ENCODE measurements around the gene YJEFN3.

YJEFN3 gene

GRCh38 chr19:19515642-19516519, 12.8 kb upstream of the YJEFN3 start, which contains the start of gene NDUFA13:
NDUFA13 (plus strand) TSS chr19:19516225; CDS start chr19:19516239, 14 bp downstream.
- H2AFZ ChIP-seq (ENCODE audit: low read depth, low read length, severe bottlenecking) = peak within 1 kb of the TSS; percentile 50
- H3K4me3 ChIP-seq (ENCODE audit: insufficient read depth, low read length, poor library complexity, severe bottlenecking) = peak within 1 kb of the TSS; percentile 61
- H3K27me3 ChIP-seq (ENCODE audit: low read length) = no peaks in the 10 kb centered on the region
- H3K9ac ChIP-seq (ENCODE audit: low read length) = peak within 1 kb of the TSS; percentile 67
- peak within 1 kb of the TSS; percentile 65 for H3K27ac ChIP-seq (ENCODE audit: low read depth, low read length)
- peaks cover 48% of the 10 kb centered on the region for H3K79me2 ChIP-seq (ENCODE audit: insufficient read depth, low read length)
- peaks cover 18% of the 10 kb centered on the region for H3F3A ChIP-seq (ENCODE audit: insufficient read depth)
- 0 out of 2 replicates have a peak, but pooled peaks cover 7% of the 10 kb centered on the region for H3K36me3 ChIP-seq (ENCODE audit: low read length)
- H3K9me3 ChIP-seq (ENCODE audit: insufficient read depth, low read length) = no peaks in the 10 kb centered on the region
- TF ChIP-seq CTCF (IDR thresholded peaks at IDR 0.05; ENCODE audit: insufficient read depth, low read length, poor library complexity, severe bottlenecking) = no peak
- no peak for TF ChIP-seq EZH2phosphoT487 (conservative IDR thresholded peaks at IDR 0.05; ENCODE audit: low read length)
- H3K4me2 ChIP-seq (ENCODE audit: low read depth, low read length, poor library complexity, severe bottlenecking) = peak within 1 kb of the TSS; percentile 62
- H4K20me1 ChIP-seq (ENCODE audit: low read depth, low read length) = no peaks in the 10 kb centered on the region
- H3K9me2 ChIP-seq (replicated peaks; ENCODE audit: insufficient read depth, low read length) = no peaks in the 10 kb centered on the region

- H3K9ac ChIP-seq (ENCODE audit: low read length) = peak overlapping the region; percentile 67
These were observed 11.5 kb upstream of the YJEFN3 start for GRCh38 chr19:19517235-19517619.

GRCh38 chr19:19520989-19521388, 7.7 kb upstream of the YJEFN3 start:
- no peak overlapping the region for H2AFZ ChIP-seq (ENCODE audit: low read depth, low read length, severe bottlenecking)
- H3K4me3 ChIP-seq (ENCODE audit: insufficient read depth, low read length, poor library complexity, severe bottlenecking) = no peak overlapping the region

More at GRCh38 chr19:19517235-19517619, 11.5 kb upstream of the YJEFN3 start:
- Histone ChIP-seq H3K9me3 (ENCODE audit: insufficient read depth, low read length) (no peaks in the 10 kb centered on the region), H3K9me2 (replicated peaks; ENCODE audit: insufficient read depth, low read length) (no peaks in the 10 kb centered on the region), H3K27me3 (ENCODE audit: low read length) (no peaks in the 10 kb centered on the region), H2AFZ (ENCODE audit: low read depth, low read length, severe bottlenecking) (no peak overlapping the region), H3K36me3 (ENCODE audit: low read length) (0 out of 2 replicates have a peak, but pooled peaks cover 7% of the 10 kb centered on the region), H3K4me3 (ENCODE audit: insufficient read depth, low read length, poor library complexity, severe bottlenecking) (peak overlapping the region; percentile 61), H4K20me1 (ENCODE audit: low read depth, low read length) (no peaks in the 10 kb centered on the region), H3K4me2 (ENCODE audit: low read depth, low read length, poor library complexity, severe bottlenecking) (peak overlapping the region; percentile 62), H3K27ac (ENCODE audit: low read depth, low read length) (peak overlapping the region; percentile 65), H3F3A (ENCODE audit: insufficient read depth) (peaks cover 12% of the 10 kb centered on the region), H3K79me2 (ENCODE audit: insufficient read depth, low read length) (peaks cover 62% of the 10 kb centered on the region)
- TF ChIP-seq CTCF (IDR thresholded peaks at IDR 0.05; ENCODE audit: insufficient read depth, low read length, poor library complexity, severe bottlenecking) (no peak), EZH2phosphoT487 (conservative IDR thresholded peaks at IDR 0.05; ENCODE audit: low read length) (no peak)

More at GRCh38 chr19:19520989-19521388, 7.7 kb upstream of the YJEFN3 start:
- Histone ChIP-seq H3K9me3 (ENCODE audit: insufficient read depth, low read length) (no peaks in the 10 kb centered on the region), H3K9me2 (replicated peaks; ENCODE audit: insufficient read depth, low read length) (no peaks in the 10 kb centered on the region), H3K4me2 (ENCODE audit: low read depth, low read length, poor library complexity, severe bottlenecking) (no peak overlapping the region), H3F3A (ENCODE audit: insufficient read depth) (peaks cover 42% of the 10 kb centered on the region), H4K20me1 (ENCODE audit: low read depth, low read length) (no peaks in the 10 kb centered on the region), H3K27me3 (ENCODE audit: low read length) (no peaks in the 10 kb centered on the region), H3K9ac (ENCODE audit: low read length) (no peak overlapping the region), H3K27ac (ENCODE audit: low read depth, low read length) (peak overlapping the region; percentile 26; the same call in 1 of the 2 replicates), H3K79me2 (ENCODE audit: insufficient read depth, low read length) (peaks cover 96% of the 10 kb centered on the region), H3K36me3 (ENCODE audit: low read length) (0 out of 2 replicates have a peak, but pooled peaks cover 7% of the 10 kb centered on the region)
- no peak for TF ChIP-seq EZH2phosphoT487 (conservative IDR thresholded peaks at IDR 0.05; ENCODE audit: low read length)
- no peak for TF ChIP-seq CTCF (IDR thresholded peaks at IDR 0.05; ENCODE audit: insufficient read depth, low read length, poor library complexity, severe bottlenecking)
